ENCODE results near the gene CDC42BPG. TPM values are rescaled to one million over a fixed set of nuclear protein-coding genes. Genes with fewer than 3 reads are reported as not detected.

Gene CDC42BPG
- total and polyA plus RNA-seq, 10 of the 15 experiments (the other 5 are each of a cell fraction or from before 2014, with no cell fraction given), result 0.02 to 1.3 (median 0.09) TPM; not detected in 1

GRCh38 chr11:64778223-64778472, 66.3 kb downstream of the CDC42BPG start (continued):
- no peak for TF ChIP-seq FOXM1 (IDR thresholded peaks at IDR 0.05; ENCODE audit: low read depth, low read length)
- no peak for TF ChIP-seq MAX (IDR thresholded peaks at IDR 0.05; ENCODE audit: low read depth, low read length)
- TF ChIP-seq ZSCAN29 (IDR thresholded peaks at IDR 0.05), result no peak
- no peak; the same call in 1 of the 2 replicates for TF ChIP-seq NR2C1 (IDR thresholded peaks at IDR 0.05)
- no peak for TF ChIP-seq IRF5 (IDR thresholded peaks at IDR 0.05; ENCODE audit: borderline replicate concordance)
- no peak for TF ChIP-seq TCF12 (IDR thresholded peaks at IDR 0.05; ENCODE audit: low read depth, low read length)
- no peak for TF ChIP-seq CBX5 (IDR thresholded peaks at IDR 0.05; ENCODE audit: low read depth)
- no peak for TF ChIP-seq YBX1 (IDR thresholded peaks at IDR 0.05)
- no peak for TF ChIP-seq WRNIP1 (IDR thresholded peaks at IDR 0.05; ENCODE audit: borderline replicate concordance, low read depth, low read length)
- no peak for TF ChIP-seq REST (IDR thresholded peaks at IDR 0.05; ENCODE audit: low read depth, low read length)
- peak; percentile 80 for TF ChIP-seq BACH1 (IDR thresholded peaks at IDR 0.05; ENCODE audit: borderline replicate concordance)
- TF ChIP-seq SREBF2 (IDR thresholded peaks at IDR 0.05; ENCODE audit: low read length), result no peak
- TF ChIP-seq PAX5 (IDR thresholded peaks at IDR 0.05; ENCODE audit: borderline replicate concordance, low read depth, low read length), result no peak
- no peak for TF ChIP-seq MEF2A (IDR thresholded peaks at IDR 0.05; ENCODE audit: insufficient read depth, low read depth, low read length)
- no peak for TF ChIP-seq TCF3 (IDR thresholded peaks at IDR 0.05; ENCODE audit: borderline replicate concordance, insufficient read depth, low read depth, low read length)
- TF ChIP-seq SRF (IDR thresholded peaks at IDR 0.05; ENCODE audit: low read depth in 2 of 2, low read length in 2 of 2), result no peak
- peak; percentile 90; the same call in 1 of the 2 replicates for TF ChIP-seq POLR2A (IDR thresholded peaks at IDR 0.05; ENCODE audit: low read depth, low read length)
- no peak for TF ChIP-seq SIX5 (IDR thresholded peaks at IDR 0.05; ENCODE audit: low read depth, low read length, severe bottlenecking)
- no peak for TF ChIP-seq NBN (IDR thresholded peaks at IDR 0.05)
- TF ChIP-seq IRF4 (IDR thresholded peaks at IDR 0.05; ENCODE audit: low read depth, low read length), result no peak
- 0 out of 2 replicates have a peak, but pooled peaks have one; percentile 69 for TF ChIP-seq SMARCA5 (IDR thresholded peaks at IDR 0.05)
- no peak for TF ChIP-seq ZNF622 (IDR thresholded peaks at IDR 0.05)
- no peak for TF ChIP-seq HDAC6 (IDR thresholded peaks at IDR 0.05; ENCODE audit: unreplicated experiment)
- TF ChIP-seq SMC3 (IDR thresholded peaks at IDR 0.05; ENCODE audit: borderline replicate concordance, low read length), result no peak
- TF ChIP-seq RELA (IDR thresholded peaks at IDR 0.05; ENCODE audit: borderline replicate concordance, partially characterized antibody), result no peak
- no peak for TF ChIP-seq CTCF (IDR thresholded peaks at IDR 0.05 in 2 of 3, conservative IDR thresholded peaks at IDR 0.05 in 1 of 3; ENCODE audit: control insufficient read depth in 2 of 3, extremely low read depth in 1 of 3, insufficient read depth in 1 of 3, low read depth in 3 of 3, low read length in 3 of 3)
